Mammary epithelial cell (primary cell): ENCODE results near the gene CLEC4E.

Source experiments
- CTCF ChIP-seq, 2 donors: IDR thresholded peaks in 1 of 2; conservative IDR thresholded peaks in 1 of 2; 2 replicates each; pipeline ENCODE4 v1.5.1; 2011 to 2012; ENCODE audit warnings: inconsistent platforms in 2 of 2, low read length in 2 of 2, mild to moderate bottlenecking in 2 of 2, control low read depth in 1 of 2, low read depth in 1 of 2; ENCODE audit not compliant: insufficient read depth in 1 of 2; ENCODE audit errors: extremely low read depth in 1 of 2
- EZH2 ChIP-seq: IDR thresholded peaks from 2 replicates; pipeline ENCODE4 v1.6.1; 2012; ENCODE audit warnings: low read length, inconsistent platforms, borderline replicate concordance

GRCh38 chr12:8554451-8555195 lies 13.9 kb upstream of the CLEC4E start:
- TF ChIP-seq CTCF (conservative IDR thresholded peaks at IDR 0.05 in 1 of 2, IDR thresholded peaks at IDR 0.05 in 1 of 2; ENCODE audit: extremely low read depth in 1 of 2, insufficient read depth in 1 of 2, low read depth in 1 of 2, low read length in 2 of 2), result no peak
- no peak for TF ChIP-seq EZH2
